ENCODE data around the gene ZCCHC2.

DNA sequence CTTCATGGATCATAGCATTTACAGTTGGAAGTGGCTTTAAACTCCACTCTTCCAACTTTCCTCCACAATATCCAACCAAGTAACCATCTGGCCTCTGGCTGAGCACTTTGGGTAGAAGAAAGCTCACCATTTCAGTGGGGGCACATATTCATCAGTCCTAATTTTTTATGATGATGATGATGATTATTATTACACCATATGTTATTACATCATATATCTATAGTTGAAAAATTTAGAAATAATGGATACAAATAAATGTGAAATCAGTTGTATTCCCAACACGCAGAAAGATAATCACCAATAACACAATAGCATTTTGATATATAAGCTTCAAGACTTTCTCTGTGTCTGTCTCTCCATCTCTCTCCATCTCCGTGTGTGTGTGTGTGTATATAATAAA, 26.6 kb upstream of the ZCCHC2 start:
- TF ChIP-seq, protein P1, sequence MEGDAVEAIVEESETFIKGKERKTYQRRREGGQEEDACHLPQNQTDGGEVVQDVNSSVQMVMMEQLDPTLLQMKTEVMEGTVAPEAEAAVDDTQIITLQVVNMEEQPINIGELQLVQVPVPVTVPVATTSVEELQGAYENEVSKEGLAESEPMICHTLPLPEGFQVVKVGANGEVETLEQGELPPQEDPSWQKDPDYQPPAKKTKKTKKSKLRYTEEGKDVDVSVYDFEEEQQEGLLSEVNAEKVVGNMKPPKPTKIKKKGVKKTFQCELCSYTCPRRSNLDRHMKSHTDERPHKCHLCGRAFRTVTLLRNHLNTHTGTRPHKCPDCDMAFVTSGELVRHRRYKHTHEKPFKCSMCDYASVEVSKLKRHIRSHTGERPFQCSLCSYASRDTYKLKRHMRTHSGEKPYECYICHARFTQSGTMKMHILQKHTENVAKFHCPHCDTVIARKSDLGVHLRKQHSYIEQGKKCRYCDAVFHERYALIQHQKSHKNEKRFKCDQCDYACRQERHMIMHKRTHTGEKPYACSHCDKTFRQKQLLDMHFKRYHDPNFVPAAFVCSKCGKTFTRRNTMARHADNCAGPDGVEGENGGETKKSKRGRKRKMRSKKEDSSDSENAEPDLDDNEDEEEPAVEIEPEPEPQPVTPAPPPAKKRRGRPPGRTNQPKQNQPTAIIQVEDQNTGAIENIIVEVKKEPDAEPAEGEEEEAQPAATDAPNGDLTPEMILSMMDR (IDR thresholded peaks at IDR 0.05 in 8 of 11, conservative IDR thresholded peaks at IDR 0.05 in 3 of 11), result no peak
- no peak for TF ChIP-seq POLR2AphosphoS5 (IDR thresholded peaks at IDR 0.05)
